Measurements from ENCODE around the gene SLC22A23. TPM values are rescaled to one million over a fixed set of nuclear protein-coding genes. Genes with fewer than 3 reads are reported as not detected.

The SLC22A23 gene
- total RNA-seq, 1 donor from 2014 or later, result 0.52 TPM

DNA sequence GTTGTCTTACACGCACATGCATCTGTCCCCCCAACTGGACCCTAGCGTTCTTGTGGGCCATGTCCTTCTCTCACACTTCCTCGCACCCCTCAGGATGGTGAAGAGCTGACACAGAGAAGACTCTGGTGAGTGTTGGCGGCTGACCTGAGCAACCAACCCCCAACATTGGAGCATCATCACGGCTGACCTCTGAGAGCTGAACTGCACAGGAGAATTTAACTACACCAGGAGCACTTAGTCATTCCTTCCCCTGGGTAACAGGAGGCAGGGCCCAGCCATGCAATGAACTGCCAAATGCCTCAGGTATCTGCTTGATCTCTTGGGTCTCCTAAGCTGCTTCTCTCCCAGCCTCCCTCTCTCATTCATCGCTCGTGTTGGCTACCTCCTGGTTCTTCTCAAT is 109.6 kb downstream of the SLC22A23 start:
- no peak for DNase-seq (ENCODE audit: low read depth)
- TF ChIP-seq, protein P1, sequence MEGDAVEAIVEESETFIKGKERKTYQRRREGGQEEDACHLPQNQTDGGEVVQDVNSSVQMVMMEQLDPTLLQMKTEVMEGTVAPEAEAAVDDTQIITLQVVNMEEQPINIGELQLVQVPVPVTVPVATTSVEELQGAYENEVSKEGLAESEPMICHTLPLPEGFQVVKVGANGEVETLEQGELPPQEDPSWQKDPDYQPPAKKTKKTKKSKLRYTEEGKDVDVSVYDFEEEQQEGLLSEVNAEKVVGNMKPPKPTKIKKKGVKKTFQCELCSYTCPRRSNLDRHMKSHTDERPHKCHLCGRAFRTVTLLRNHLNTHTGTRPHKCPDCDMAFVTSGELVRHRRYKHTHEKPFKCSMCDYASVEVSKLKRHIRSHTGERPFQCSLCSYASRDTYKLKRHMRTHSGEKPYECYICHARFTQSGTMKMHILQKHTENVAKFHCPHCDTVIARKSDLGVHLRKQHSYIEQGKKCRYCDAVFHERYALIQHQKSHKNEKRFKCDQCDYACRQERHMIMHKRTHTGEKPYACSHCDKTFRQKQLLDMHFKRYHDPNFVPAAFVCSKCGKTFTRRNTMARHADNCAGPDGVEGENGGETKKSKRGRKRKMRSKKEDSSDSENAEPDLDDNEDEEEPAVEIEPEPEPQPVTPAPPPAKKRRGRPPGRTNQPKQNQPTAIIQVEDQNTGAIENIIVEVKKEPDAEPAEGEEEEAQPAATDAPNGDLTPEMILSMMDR (conservative IDR thresholded peaks at IDR 0.05; ENCODE audit: low read depth, low read length), result no peak
- H3K4me3 ChIP-seq (ENCODE audit: low read depth, low read length), result no peak overlapping the region

DNA sequence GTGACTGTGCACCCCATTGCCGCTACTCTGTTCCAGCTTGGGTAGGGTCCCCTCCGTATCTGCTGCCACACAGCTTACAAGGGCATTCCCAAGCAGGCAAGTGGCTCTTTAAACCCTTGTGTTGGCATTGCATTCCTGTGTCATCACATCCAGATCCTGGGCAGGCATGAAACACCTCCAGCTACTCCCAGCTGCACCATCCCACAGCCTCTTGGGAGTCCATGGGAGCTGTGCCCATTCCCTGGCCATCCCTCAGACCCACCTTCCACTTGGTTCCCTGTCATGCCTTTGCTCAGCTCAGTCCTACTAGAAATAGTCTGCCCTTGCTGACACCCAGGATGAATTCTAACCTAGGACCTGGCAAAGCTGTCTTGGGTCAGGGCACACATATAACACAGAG is 110.4 kb downstream of the SLC22A23 start:
- DNase-seq (ENCODE audit: low read depth), result no peak
- H3K4me3 ChIP-seq (ENCODE audit: low read depth, low read length), result no peak overlapping the region
- TF ChIP-seq, protein P1 (conservative IDR thresholded peaks at IDR 0.05; ENCODE audit: low read depth, low read length), result no peak

DNA sequence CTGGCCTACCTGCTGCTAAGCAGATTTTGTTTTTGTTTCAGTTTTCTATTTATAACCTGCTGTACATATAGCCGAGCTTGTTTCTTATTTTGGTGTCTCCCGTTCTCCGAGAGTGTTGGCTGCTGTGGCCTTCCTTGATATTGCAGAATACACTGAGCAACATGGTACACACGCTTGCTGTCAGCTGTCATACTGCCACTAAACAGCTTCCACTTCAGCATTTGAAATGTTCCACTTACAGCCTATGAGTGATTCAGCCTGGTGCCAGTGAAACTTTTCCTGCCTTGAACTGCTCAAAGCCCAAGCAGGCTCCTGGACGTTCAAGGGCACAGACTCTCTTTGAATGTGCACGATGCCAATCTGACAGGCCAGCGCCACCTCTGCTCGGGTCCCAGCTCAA is 111.0 kb downstream of the SLC22A23 start:
- no peak for DNase-seq (ENCODE audit: low read depth)
- TF ChIP-seq, protein P1 (conservative IDR thresholded peaks at IDR 0.05; ENCODE audit: low read depth, low read length), result no peak
- H3K4me3 ChIP-seq (ENCODE audit: low read depth, low read length), result no peak overlapping the region

DNA sequence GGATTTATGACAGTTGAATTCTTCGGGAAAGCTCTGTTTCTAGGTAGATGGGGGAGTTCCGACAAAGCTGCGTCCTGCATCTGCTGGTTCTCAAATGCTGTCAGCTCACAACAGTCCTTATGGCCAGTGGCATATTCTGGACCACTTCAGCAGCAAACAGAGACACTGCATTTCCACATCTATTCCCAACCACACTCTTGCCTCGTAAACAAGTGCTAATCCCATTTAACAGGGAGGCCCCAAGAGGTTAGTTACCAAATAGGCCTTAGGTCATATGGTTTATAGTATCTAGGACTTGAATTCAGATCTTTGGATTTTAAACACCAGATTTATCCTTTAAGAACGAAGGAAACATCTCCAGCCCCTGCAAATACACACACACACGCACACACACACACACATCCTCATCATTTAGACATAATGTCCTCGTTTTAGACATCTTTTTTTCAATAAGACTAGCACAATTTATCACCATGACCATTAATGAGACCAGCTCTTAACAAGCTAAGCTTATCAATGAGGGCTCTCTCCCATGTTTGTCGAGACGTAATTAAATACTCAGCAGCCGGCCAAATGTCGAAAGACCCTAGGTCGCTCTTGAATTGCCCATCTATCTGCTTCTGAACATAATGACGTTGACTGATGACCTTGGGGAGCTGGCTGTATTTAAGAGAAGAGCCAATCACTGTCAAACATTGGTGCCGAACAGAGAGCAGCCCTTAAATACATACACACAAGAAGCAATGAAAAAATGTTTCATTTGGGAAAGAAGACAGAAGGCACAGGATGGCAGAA is 113.6 kb downstream of the SLC22A23 start:
- no peak for DNase-seq (ENCODE audit: low read depth)
- TF ChIP-seq, protein P1 (conservative IDR thresholded peaks at IDR 0.05; ENCODE audit: low read depth, low read length), result no peak
- no peak overlapping the region for H3K4me3 ChIP-seq (ENCODE audit: low read depth, low read length)

DNA sequence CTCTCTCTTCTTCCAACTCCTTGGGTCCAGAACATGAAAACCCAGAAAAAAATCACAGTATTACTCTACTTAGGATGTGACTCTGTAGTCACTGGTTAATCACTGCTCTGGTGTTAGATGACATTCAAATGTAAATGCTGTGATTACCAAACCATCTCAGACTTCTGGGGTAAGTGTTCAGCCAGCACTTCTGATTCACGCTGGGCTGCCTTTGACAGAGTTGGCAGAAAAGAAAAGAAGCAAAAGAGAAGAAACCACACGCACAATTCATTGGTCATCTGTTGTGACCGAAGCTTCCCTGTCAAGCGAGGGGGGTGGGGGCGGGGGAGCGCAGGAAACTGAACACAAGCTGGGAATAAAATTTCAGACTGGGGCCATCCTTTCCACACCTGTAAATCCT is 115.4 kb downstream of the SLC22A23 start:
- TF ChIP-seq, protein P1 (conservative IDR thresholded peaks at IDR 0.05; ENCODE audit: low read depth, low read length), result no peak
- DNase-seq (ENCODE audit: low read depth), result no peak
- no peak overlapping the region for H3K4me3 ChIP-seq (ENCODE audit: low read depth, low read length)

DNA sequence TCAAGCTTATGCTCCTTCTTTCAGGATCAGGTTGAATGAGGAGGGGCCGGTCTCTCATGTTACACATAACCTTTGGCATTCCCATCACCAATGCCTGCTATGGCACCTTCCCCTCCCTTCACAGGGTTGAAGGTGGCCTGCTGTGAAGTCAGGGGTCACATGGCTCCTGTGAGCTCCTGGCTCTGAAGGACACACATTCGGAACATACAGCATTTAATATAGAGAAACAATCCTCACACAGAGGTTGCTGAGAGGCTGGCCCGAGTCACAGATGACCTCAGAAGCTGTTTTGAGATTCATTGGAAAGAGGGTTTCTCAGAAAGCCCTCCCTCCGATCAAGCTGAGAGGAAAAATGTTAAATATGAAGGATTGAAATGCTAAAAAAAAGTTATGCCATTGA is 116.0 kb downstream of the SLC22A23 start:
- no peak overlapping the region for H3K4me3 ChIP-seq (ENCODE audit: low read depth, low read length)
- no peak for DNase-seq (ENCODE audit: low read depth)
- TF ChIP-seq, protein P1 (conservative IDR thresholded peaks at IDR 0.05; ENCODE audit: low read depth, low read length), result no peak

DNA sequence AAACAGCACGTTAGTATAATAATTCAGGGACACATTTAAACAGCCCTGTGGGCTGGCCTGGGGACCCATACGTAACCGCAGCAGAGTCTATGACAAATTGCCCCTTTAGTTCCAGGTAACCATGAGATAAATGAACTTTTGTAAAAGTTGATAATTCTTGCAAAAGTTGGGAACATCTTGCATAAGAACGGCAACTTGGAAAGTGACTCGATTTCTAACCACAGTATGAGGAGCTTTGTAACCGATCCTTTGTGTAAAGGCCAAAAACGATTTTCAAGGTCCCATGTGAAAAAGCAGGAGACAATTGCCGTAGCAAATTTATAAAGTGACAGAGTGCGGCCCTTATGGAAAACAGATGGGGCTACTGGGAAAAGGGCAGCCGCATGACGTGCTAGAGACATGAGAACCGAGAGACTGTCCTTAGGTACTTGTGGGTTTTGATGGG is 116.5 kb downstream of the SLC22A23 start:
- no peak for DNase-seq (ENCODE audit: low read depth)
- TF ChIP-seq, protein P1 (conservative IDR thresholded peaks at IDR 0.05; ENCODE audit: low read depth, low read length), result no peak
- H3K4me3 ChIP-seq (ENCODE audit: low read depth, low read length), result no peak overlapping the region
